Hair follicle dermal papilla cell (primary cell): ENCODE results near the gene ZNF229. TPM values are rescaled to one million over a fixed set of nuclear protein-coding genes. Genes with fewer than 3 reads are reported as not detected.

Experiments used
- total RNA-seq: library from RNA; depleted of rRNA; stranded (reverse); fragments of >200 nt; gene quantifications from 2 replicates; pipeline ENCODE4 v1.2.3, GENCODE V29; 2012

ZNF229 gene
- total RNA-seq: 17.2 and 20.9 TPM in 2 replicates

DNA sequence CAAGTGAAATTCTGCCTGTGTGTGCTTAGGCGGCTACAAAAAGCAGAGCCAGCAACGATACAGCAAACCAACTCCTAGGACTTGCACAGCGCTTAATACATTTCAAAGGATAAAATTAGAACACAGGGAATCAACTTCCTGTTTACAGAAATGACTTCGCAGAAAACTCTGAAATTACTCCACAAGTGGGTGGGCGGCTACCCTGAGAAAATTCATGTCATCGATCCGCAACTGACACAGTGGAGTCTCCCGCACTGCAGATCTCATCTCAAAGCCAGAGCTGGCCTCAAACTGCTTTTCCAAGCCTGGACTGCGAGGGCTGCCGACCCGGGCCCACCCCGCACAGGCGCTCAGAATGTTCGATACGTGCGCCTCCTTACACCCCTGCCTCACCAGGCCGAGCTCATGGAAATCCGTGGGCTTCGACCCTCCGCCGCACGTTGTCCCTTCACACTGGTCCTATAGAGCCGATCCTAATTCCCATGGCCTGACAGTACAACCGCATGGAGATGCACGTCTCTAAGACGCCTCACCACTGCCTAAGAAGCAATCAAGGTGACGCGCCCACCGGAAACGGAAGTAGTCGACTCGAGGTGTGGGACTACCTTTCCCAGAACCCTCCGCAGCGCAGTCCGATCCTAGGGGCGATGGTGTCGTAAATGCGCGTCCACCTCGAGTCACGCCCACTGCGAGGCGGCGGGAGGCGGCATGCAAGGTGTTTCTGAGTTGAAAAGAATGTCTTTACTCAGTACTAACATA lies at the start of gene ZNF229:
TSS of gene ZNF229 (minus strand) at position 557 of the 759 bp plus-strand sequence. CDS start 5,625 bp downstream, outside the sequence.

DNA sequence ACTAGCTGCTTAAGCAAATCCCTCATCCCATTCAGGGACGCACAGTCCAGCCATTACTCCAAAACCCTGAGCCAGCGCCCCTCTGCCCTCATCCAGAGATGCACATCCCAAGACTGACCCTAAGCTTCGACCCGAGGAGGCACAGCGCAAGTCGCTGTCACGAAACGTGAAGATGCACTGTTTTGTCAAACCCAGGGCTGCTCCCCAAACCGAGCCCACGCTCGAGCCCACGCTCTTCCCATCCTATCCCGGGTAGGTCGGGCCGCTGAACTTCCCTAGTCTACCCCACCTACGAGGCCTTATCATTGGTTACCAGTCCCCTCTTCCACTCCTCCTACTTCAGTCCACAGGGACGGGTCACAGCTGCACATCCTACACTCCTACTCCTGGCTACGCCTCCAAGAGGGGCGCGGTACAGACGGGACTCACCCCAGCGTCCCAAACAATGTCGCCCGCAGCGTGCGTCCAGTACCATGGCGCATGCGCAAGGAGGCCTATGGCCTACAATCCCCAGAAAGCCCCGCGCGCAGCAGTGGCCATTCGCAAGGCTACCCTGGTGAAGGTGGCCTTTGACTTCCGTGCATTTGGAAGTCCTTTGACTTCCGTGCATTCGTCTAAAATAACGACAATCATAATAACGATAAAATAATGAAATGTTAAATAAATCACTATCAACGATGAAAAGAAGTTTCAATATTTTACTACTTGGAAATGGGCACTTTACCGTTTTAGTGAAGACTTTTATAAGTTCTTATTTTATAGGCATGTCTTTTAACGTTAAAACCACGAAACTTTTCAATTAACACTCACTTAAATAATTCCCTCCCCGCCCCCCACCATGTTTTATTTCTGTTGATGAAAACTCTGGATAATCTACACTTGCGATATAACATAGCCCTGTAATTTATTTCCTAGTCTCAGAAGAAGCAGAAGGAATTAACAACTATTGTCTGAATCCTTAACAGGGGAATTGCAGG lies 46.8 kb downstream of the ZNF229 start, which contains the start of gene ZNF285:
TSS of gene ZNF285 (minus strand) at position 470 of the 977 bp plus-strand sequence. CDS start 4,395 bp downstream, outside the sequence.

Other genes starting within 250 kb of the ZNF229 start
- gene ZNF227, start 235.9 kb downstream of the ZNF229 start, total RNA-seq: 14.9 and 15.7 TPM in 2 replicates
- gene ZNF233, start 188.6 kb downstream of the ZNF229 start, total RNA-seq: 1.1 and 1.9 TPM in 2 replicates
- gene ZNF235, start 143.4 kb downstream of the ZNF229 start, total RNA-seq: 5.7 and 7.5 TPM in 2 replicates
- gene ZNF112, start 91.8 kb downstream of the ZNF229 start, total RNA-seq: 7.9 and 9.1 TPM in 2 replicates
- gene ZNF285, start 46.9 kb downstream of the ZNF229 start, total RNA-seq: 2.8 and 2.9 TPM in 2 replicates
- gene ZNF180, start 52.0 kb upstream of the ZNF229 start, total RNA-seq: 6.8 and 12.0 TPM in 2 replicates
- gene CEACAM20, start 81.2 kb upstream of the ZNF229 start, total RNA-seq: not detected in 2 replicates
- gene IGSF23, start 165.1 kb upstream of the ZNF229 start, total RNA-seq: not detected in 2 replicates
- 39.3 and 41.9 TPM in 2 replicates for gene PVR, start 195.4 kb upstream of the ZNF229 start, total RNA-seq
- 0.49 and 1.3 TPM in 2 replicates for gene CEACAM19, start 223.0 kb upstream of the ZNF229 start, total RNA-seq